ENCODE measurements around the gene RAB11FIP3. TPM values are rescaled to one million over a fixed set of nuclear protein-coding genes. Genes with fewer than 3 reads are reported as not detected.
A peak's percentile ranks its signal among the peaks of the same experiment; 100 is the strongest.

Gene RAB11FIP3
- polyA plus RNA-seq, 2 of the 4 experiments (the other 2 are of a cell fraction): 6.7 to 18.0 TPM

DNA sequence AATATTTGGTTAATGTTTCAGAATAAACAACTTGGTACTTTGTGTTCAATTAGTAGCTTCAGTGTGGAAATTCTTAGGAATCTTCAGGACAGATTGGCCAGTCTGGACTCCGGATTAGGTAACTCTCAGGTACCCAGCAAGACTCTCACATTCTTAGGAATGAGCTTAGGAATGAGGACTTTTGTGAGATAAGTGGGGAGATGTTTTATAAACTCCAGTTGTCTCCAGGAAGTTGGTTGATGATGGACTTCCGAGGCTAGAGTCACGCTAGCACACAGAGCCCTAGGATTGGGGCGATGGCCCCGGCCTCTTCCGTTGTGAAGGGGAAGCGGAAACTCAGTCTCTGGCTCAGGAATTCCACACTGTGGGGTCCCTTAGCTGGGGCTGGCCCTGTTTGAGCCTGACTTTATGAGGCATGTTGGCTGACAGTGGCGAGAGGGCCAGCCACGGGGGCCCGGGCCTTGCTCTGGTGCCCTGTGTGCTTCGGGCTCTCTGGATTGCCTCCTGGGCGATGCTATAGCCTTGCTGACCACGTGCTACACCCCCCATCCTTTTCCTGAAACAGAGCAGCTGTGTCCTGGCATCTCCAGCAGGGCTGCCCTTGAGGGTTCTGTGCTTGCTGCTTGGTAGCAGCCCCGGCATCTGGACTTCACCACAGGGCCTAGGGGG is 32.4 kb downstream of the RAB11FIP3 start:
- WGBS (ENCODE audit: missing lambda C conversion rate): 69% methylated on average over 14 of the region's 14 CpGs
- ChIA-PET CTCF (no interaction called here), POLR2A (no interaction called here)
- Histone ChIP-seq H3K4me1 (peaks cover 28% of the 10 kb centered on the region), H3K4me2 (peak overlapping the region; percentile 44), H3K9me3 (no peaks in the 10 kb centered on the region), H3K4me3 (no peak overlapping the region), H3K27ac (peak overlapping the region; percentile 60 to 73; a peak in 5 of 6 replicates)
- DNase-seq (ENCODE audit: low read depth in 1 of 2, low spot score in 1 of 2) (peak in 1 of 2 experiments; percentile 57), FAIRE-seq (no peak), ATAC-seq (peak; percentile 71 to 77)
- TF ChIP-seq MAX (IDR thresholded peaks at IDR 0.05) (no peak), GATA3 (IDR thresholded peaks at IDR 0.05; ENCODE audit: borderline replicate concordance) (no peak), RCOR1 (IDR thresholded peaks at IDR 0.05; ENCODE audit: low read depth, low read length) (no peak), POLR2AphosphoS2 (conservative IDR thresholded peaks at IDR 0.05; ENCODE audit: low read length) (no peak), EHMT2 (IDR thresholded peaks at IDR 0.05; ENCODE audit: low read depth) (no peak), ZC3H11A (IDR thresholded peaks at IDR 0.05) (no peak), RNF2 (IDR thresholded peaks at IDR 0.05; ENCODE audit: borderline replicate concordance, low read depth) (no peak), HOXA7 (CRISPR knock-in tag; IDR thresholded peaks at IDR 0.05) (no peak), TP53 (CRISPR knock-in tag; IDR thresholded peaks at IDR 0.05) (no peak), BHLHE40 (IDR thresholded peaks at IDR 0.05; ENCODE audit: low read depth, low read length) (no peak), CBX2 (IDR thresholded peaks at IDR 0.05; ENCODE audit: borderline replicate concordance, low read depth) (no peak), JUNB (IDR thresholded peaks at IDR 0.05) (no peak), BCL3 (IDR thresholded peaks at IDR 0.05) (no peak), CEBPB (IDR thresholded peaks at IDR 0.05) (no peak), HOXB13 (CRISPR knock-in tag; IDR thresholded peaks at IDR 0.05; ENCODE audit: low read depth) (no peak), EHF (CRISPR knock-in tag; IDR thresholded peaks at IDR 0.05) (no peak), ZNF302 (CRISPR knock-in tag; IDR thresholded peaks at IDR 0.05) (no peak), JUN (IDR thresholded peaks at IDR 0.05) (no peak)
- TF ChIP-seq, protein P1, sequence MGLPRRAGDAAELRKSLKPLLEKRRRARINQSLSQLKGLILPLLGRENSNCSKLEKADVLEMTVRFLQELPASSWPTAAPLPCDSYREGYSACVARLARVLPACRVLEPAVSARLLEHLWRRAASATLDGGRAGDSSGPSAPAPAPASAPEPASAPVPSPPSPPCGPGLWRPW (IDR thresholded peaks at IDR 0.05): no peak

GRCh38 chr16:459761-460160 is 34.3 kb downstream of the RAB11FIP3 start:
- POLR2A ChIA-PET: no interaction called here
- ATAC-seq (no peak), FAIRE-seq (no peak), DNase-seq (ENCODE audit: low read depth in 1 of 2, low spot score in 1 of 2) (no peak)
- Histone ChIP-seq H3K4me2 (no peak overlapping the region), H3K9me3 (no peaks in the 10 kb centered on the region), H3K27ac (no peak overlapping the region; a peak in 1 of 6 replicates), H3K4me1 (peaks cover 23% of the 10 kb centered on the region), H3K4me3 (no peak overlapping the region)
- CTCF ChIA-PET: no interaction called here
- no peak for TF ChIP-seq RCOR1 (IDR thresholded peaks at IDR 0.05; ENCODE audit: low read depth, low read length)
- no peak for TF ChIP-seq PHF8 (IDR thresholded peaks at IDR 0.05; ENCODE audit: borderline replicate concordance, low read depth)
- no peak for TF ChIP-seq SREBF2 (IDR thresholded peaks at IDR 0.05)
- TF ChIP-seq MYC (IDR thresholded peaks at IDR 0.05; ENCODE audit: borderline replicate concordance, low read length): no peak
- no peak for TF ChIP-seq RFX5 (IDR thresholded peaks at IDR 0.05)
- TF ChIP-seq ZSCAN20 (CRISPR knock-in tag; IDR thresholded peaks at IDR 0.05): no peak
- TF ChIP-seq USF2 (IDR thresholded peaks at IDR 0.05): no peak
- TF ChIP-seq NPAS2 (CRISPR knock-in tag; IDR thresholded peaks at IDR 0.05; ENCODE audit: borderline replicate concordance): no peak
- no peak for TF ChIP-seq CBX8 (IDR thresholded peaks at IDR 0.05)
- TF ChIP-seq MAZ (IDR thresholded peaks at IDR 0.05; ENCODE audit: borderline replicate concordance, low read depth, low read length): no peak
- TF ChIP-seq EP300 (IDR thresholded peaks at IDR 0.05): no peak
- TF ChIP-seq RAD21 (conservative IDR thresholded peaks at IDR 0.05 in 1 of 2, IDR thresholded peaks at IDR 0.05 in 1 of 2): no peak
- TF ChIP-seq, protein P2, sequence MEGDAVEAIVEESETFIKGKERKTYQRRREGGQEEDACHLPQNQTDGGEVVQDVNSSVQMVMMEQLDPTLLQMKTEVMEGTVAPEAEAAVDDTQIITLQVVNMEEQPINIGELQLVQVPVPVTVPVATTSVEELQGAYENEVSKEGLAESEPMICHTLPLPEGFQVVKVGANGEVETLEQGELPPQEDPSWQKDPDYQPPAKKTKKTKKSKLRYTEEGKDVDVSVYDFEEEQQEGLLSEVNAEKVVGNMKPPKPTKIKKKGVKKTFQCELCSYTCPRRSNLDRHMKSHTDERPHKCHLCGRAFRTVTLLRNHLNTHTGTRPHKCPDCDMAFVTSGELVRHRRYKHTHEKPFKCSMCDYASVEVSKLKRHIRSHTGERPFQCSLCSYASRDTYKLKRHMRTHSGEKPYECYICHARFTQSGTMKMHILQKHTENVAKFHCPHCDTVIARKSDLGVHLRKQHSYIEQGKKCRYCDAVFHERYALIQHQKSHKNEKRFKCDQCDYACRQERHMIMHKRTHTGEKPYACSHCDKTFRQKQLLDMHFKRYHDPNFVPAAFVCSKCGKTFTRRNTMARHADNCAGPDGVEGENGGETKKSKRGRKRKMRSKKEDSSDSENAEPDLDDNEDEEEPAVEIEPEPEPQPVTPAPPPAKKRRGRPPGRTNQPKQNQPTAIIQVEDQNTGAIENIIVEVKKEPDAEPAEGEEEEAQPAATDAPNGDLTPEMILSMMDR (IDR thresholded peaks at IDR 0.05): no peak
- no peak for TF ChIP-seq MAX (IDR thresholded peaks at IDR 0.05)
- no peak for TF ChIP-seq TP53 (CRISPR knock-in tag; IDR thresholded peaks at IDR 0.05)
- WGBS (ENCODE audit: missing lambda C conversion rate): 87% methylated on average over 7 of the region's 7 CpGs

Data from A549 (cell line).